ENCODE results near the gene UCHL3.

The UCHL3 gene

DNA sequence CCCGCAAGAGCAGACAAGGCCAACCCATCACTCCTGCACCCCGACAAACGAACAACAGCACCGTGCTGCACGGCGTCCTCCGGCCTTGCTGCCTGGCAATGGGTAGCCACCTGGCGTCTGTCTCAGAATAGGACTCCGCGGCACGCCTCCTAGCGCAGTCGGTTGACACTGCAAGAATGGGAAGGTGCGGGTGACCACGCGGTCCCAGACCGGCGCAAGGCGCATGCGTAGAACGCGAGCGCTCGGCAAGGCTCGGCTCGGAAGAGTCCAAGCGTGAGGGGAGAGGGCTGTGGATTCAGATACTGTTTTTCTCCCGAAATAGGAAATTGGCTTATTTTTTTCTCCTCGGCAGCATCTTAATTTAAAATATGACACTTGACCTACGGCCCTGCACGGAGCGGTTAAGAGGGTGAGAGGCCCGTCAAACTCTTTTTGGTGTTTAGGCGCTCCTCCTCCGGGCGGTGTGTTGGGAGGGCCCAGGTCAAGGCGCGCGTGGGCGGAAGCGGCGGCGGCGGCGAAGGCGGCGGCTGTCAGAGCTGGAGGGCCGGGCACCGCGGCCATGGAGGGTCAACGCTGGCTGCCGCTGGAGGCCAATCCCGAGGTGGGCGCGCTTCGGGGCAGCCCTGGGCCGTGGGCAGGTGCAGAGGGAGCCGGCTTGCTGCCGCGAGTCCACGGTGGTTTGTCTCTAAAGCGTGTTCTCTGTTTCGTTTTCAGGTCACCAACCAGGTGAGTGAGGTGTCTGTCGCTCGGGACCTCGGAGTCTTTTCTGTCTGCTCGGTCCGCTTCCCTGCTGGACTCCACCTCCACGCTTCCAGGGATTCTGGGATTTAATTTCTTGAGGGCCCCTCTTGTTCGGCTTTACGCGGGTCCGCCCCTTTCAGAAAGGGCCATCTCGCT, at the start of gene UCHL3:
Gene UCHL3 (plus strand): TSS at position 530 of the 897 bp plus-strand sequence. CDS start 30 bp downstream, at position 560.
- no peaks in the 10 kb centered on the region for H3K9me3 ChIP-seq (ENCODE audit: control insufficient read depth in 5 of 5, low read length in 5 of 5)
- peaks cover 0 to 24% (median 18%) of the 10 kb centered on the region in 5 donors for H3K4me1 ChIP-seq (ENCODE audit: control insufficient read depth in 5 of 5, insufficient read depth in 5 of 5, low read length in 5 of 5)
- H3K36me3 ChIP-seq (ENCODE audit: control insufficient read depth in 5 of 5, insufficient read depth in 5 of 5, low read length in 5 of 5) = peaks cover 0 to 7% (median 4%) of the 10 kb centered on the region in 5 donors
- no peaks in the 10 kb centered on the region for H3K27me3 ChIP-seq (ENCODE audit: control insufficient read depth in 5 of 5, insufficient read depth in 4 of 5, low read length in 5 of 5)
- peak within 1 kb of the TSS; percentile 82 for H3K27ac ChIP-seq (ENCODE audit: low read depth, low read length)
- peak within 1 kb of the TSS; percentile 69 to 98 (median 95) for H3K9ac ChIP-seq (ENCODE audit: low read length in 5 of 5)
- H3K4me3 ChIP-seq (ENCODE audit: low read depth in 1 of 5, low read length in 5 of 5) = peak within 1 kb of the TSS; percentile 96 to 99 (median 96)

DNA sequence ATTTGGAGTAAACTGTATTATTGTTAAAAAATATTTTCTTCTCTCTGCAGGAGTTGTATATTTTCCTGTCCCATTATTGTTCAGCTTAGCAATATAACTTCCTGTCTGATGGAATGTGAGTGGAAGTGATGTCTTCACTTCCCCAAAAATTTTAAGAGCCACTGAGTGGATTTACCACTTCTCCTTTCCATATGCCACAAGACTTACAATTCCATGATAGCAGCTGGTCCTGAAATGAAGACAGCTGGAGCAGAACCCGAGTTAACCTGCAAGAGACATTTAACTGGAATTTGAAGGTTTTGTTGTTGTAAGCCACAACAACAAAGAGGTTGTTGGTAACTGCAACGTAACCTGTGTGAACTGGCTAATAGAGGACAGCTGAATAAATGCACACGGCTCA, 44.3 kb upstream of the UCHL3 start:
- Histone ChIP-seq H3K36me3 (ENCODE audit: control insufficient read depth in 5 of 5, insufficient read depth in 5 of 5, low read length in 5 of 5) (no peaks in the 10 kb centered on the region), H3K4me3 (ENCODE audit: low read depth in 1 of 5, low read length in 5 of 5) (no peak overlapping the region), H3K27ac (ENCODE audit: low read depth, low read length) (no peak overlapping the region), H3K27me3 (ENCODE audit: control insufficient read depth in 5 of 5, insufficient read depth in 4 of 5, low read length in 5 of 5) (no peaks in the 10 kb centered on the region), H3K9ac (ENCODE audit: low read length in 5 of 5) (no peak overlapping the region), H3K9me3 (ENCODE audit: control insufficient read depth in 5 of 5, low read length in 5 of 5) (no peaks in the 10 kb centered on the region), H3K4me1 (ENCODE audit: control insufficient read depth in 5 of 5, insufficient read depth in 5 of 5, low read length in 5 of 5) (peaks cover 0 to 5% (median 2%) of the 10 kb centered on the region in 5 donors)

DNA sequence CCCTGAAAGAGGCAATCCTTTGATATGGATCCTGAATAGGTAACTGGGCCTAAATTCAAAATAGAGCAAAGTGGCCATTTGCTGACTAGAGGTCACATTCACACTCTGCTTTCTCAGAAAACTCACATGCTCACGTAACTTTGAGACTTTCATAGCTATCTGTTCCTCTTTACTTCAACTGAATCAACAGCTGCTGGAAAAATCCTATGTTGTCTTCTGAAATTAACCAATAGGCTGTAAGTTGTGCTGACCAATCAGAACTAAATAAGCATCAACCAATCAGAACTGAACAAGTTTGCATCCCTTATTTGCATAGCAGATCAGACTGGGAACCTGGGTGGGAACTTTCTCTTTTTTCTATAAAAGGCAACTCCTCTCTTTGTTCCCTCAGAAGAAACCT, 43.6 kb upstream of the UCHL3 start:
- no peaks in the 10 kb centered on the region for H3K9me3 ChIP-seq (ENCODE audit: control insufficient read depth in 5 of 5, low read length in 5 of 5)
- no peaks in the 10 kb centered on the region for H3K27me3 ChIP-seq (ENCODE audit: control insufficient read depth in 5 of 5, insufficient read depth in 4 of 5, low read length in 5 of 5)
- H3K27ac ChIP-seq (ENCODE audit: low read depth, low read length) = no peak overlapping the region
- no peak overlapping the region for H3K9ac ChIP-seq (ENCODE audit: low read length in 5 of 5)
- H3K4me3 ChIP-seq (ENCODE audit: low read depth in 1 of 5, low read length in 5 of 5) = no peak overlapping the region
- no peaks in the 10 kb centered on the region for H3K36me3 ChIP-seq (ENCODE audit: control insufficient read depth in 5 of 5, insufficient read depth in 5 of 5, low read length in 5 of 5)
- peaks cover 0 to 5% (median 2%) of the 10 kb centered on the region in 5 donors for H3K4me1 ChIP-seq (ENCODE audit: control insufficient read depth in 5 of 5, insufficient read depth in 5 of 5, low read length in 5 of 5)

- H3K27me3 ChIP-seq (ENCODE audit: control insufficient read depth in 5 of 5, insufficient read depth in 4 of 5, low read length in 5 of 5) = no peaks in the 10 kb centered on the region
- H3K9me3 ChIP-seq (ENCODE audit: control insufficient read depth in 5 of 5, low read length in 5 of 5) = no peaks in the 10 kb centered on the region
- H3K36me3 ChIP-seq (ENCODE audit: control insufficient read depth in 5 of 5, insufficient read depth in 5 of 5, low read length in 5 of 5) = no peaks in the 10 kb centered on the region
- no peak overlapping the region for H3K27ac ChIP-seq (ENCODE audit: low read depth, low read length)
- H3K9ac ChIP-seq (ENCODE audit: low read length in 5 of 5) = no peak overlapping the region
- no peak overlapping the region for H3K4me3 ChIP-seq (ENCODE audit: low read depth in 1 of 5, low read length in 5 of 5)
- H3K4me1 ChIP-seq (ENCODE audit: control insufficient read depth in 5 of 5, insufficient read depth in 5 of 5, low read length in 5 of 5) = peaks cover 0 to 5% (median 2%) of the 10 kb centered on the region in 5 donors
These were observed 42.3 kb upstream of the UCHL3 start for GRCh38 chr13:75507027-75508001.

DNA sequence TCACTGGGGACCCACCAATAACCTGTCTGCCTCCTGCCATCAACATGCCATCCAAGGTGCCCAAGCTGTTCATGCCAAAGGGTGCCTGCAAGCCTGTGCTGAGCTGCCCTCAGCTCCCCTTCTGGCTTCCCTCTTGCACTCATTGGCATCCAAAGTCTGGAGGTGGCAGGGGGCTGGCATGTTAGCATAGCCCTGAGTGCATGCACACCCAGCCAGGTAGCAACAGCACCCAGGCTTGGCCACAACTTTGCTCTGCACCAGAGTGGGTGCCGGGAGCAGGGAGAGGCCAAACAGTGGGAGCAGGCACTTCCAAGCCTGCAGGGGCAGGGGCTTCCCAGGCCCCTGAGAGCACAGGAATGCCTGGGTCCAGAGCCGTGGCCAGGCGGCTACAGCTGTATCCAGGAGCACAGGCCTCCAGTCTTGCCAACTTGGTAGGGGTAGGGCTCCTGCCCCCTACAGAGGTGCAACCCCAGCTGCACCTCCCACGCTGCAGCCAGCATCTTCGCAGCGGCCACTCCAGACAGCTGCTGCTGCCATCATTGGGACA, 41.5 kb upstream of the UCHL3 start:
- H3K36me3 ChIP-seq (ENCODE audit: control insufficient read depth in 5 of 5, insufficient read depth in 5 of 5, low read length in 5 of 5) = no peaks in the 10 kb centered on the region

DNA sequence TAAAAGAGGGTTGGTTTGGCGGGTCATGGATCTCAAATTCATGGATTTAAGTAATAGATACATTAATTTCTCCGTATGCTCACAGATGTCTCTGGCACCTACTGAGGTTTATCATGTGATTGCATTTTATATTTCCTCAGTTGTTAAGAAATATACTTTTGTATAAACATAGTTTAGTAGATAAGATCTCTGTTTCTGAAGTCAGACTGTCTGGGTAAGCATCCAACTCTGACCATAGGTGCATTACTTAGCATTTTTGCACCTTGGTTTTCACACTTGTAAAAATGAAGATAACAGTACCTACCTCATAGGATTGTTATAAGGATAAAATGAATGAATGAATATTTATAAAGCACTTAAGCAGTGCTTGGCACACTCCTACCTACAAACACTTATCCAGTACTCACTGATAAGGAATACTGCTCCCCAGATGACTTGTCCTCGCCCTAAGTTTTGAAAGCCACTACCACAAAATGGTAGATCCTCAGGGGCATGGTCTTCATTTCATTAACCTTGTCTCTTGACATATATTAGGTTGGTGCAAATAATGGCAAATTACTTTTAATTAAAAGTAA, 38.5 kb upstream of the UCHL3 start:
- Histone ChIP-seq H3K9me3 (ENCODE audit: control insufficient read depth in 5 of 5, low read length in 5 of 5) (no peaks in the 10 kb centered on the region), H3K27ac (ENCODE audit: low read depth, low read length) (no peak overlapping the region), H3K4me3 (ENCODE audit: low read depth in 1 of 5, low read length in 5 of 5) (no peak overlapping the region), H3K27me3 (ENCODE audit: control insufficient read depth in 5 of 5, insufficient read depth in 4 of 5, low read length in 5 of 5) (no peaks in the 10 kb centered on the region), H3K36me3 (ENCODE audit: control insufficient read depth in 5 of 5, insufficient read depth in 5 of 5, low read length in 5 of 5) (no peaks in the 10 kb centered on the region), H3K4me1 (ENCODE audit: control insufficient read depth in 5 of 5, insufficient read depth in 5 of 5, low read length in 5 of 5) (peaks cover 0 to 12% (median 0%) of the 10 kb centered on the region in 5 donors), H3K9ac (ENCODE audit: low read length in 5 of 5) (no peak overlapping the region)

More for the DNA sequence above, 41.5 kb upstream of the UCHL3 start:
- H3K27me3 ChIP-seq (ENCODE audit: control insufficient read depth in 5 of 5, insufficient read depth in 4 of 5, low read length in 5 of 5) = no peaks in the 10 kb centered on the region
- no peak overlapping the region for H3K9ac ChIP-seq (ENCODE audit: low read length in 5 of 5)
- H3K4me1 ChIP-seq (ENCODE audit: control insufficient read depth in 5 of 5, insufficient read depth in 5 of 5, low read length in 5 of 5) = peaks cover 0 to 6% (median 2%) of the 10 kb centered on the region in 5 donors
- H3K4me3 ChIP-seq (ENCODE audit: low read depth in 1 of 5, low read length in 5 of 5) = no peak overlapping the region
- H3K27ac ChIP-seq (ENCODE audit: low read depth, low read length) = no peak overlapping the region
- H3K9me3 ChIP-seq (ENCODE audit: control insufficient read depth in 5 of 5, low read length in 5 of 5) = no peaks in the 10 kb centered on the region

DNA sequence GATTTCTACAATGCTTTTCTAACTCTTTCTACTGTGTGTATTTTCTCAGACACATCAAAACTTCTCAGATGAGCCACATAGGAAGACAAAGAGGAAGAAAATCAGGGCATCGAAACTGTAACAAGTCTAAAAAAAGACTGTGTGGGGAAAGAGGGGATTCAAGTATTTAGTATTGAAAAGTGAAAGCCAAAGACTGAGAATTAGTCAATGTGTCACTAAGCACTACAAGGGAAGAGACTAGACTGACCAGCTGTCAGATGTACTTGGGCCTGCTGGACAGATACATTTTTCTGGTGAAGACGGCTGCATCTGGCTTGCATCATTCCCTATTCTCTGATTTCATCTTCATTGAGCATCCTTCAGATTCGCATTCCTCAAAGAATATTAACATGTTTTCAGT, 37.3 kb upstream of the UCHL3 start:
- H3K4me1 ChIP-seq (ENCODE audit: control insufficient read depth in 5 of 5, insufficient read depth in 5 of 5, low read length in 5 of 5) = peaks cover 0 to 12% (median 0%) of the 10 kb centered on the region in 5 donors
- no peaks in the 10 kb centered on the region for H3K27me3 ChIP-seq (ENCODE audit: control insufficient read depth in 5 of 5, insufficient read depth in 4 of 5, low read length in 5 of 5)
- H3K27ac ChIP-seq (ENCODE audit: low read depth, low read length) = no peak overlapping the region

DNA sequence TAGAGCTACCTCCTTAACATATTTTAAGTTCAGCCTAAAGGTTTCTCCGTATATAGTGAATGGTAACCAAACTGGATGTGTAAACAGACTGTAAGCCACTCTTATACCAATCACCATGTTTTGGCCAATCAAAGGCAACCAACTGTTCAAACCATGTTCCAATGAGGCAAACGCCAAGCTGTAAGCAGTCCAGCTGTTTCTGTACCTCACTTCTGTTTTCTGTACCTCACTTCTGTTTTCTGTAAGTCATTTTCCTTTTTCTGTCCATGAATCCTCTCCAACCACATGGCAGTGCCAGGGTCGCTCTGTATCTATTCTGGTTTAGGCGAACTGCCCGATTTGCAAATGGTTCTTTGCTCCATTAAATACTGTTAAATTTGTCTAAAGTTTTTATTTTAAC, 36.3 kb upstream of the UCHL3 start:
- Histone ChIP-seq H3K4me3 (ENCODE audit: low read depth in 1 of 5, low read length in 5 of 5) (no peak overlapping the region), H3K9me3 (ENCODE audit: control insufficient read depth in 5 of 5, low read length in 5 of 5) (no peaks in the 10 kb centered on the region), H3K36me3 (ENCODE audit: control insufficient read depth in 5 of 5, insufficient read depth in 5 of 5, low read length in 5 of 5) (no peaks in the 10 kb centered on the region), H3K27me3 (ENCODE audit: control insufficient read depth in 5 of 5, insufficient read depth in 4 of 5, low read length in 5 of 5) (no peaks in the 10 kb centered on the region), H3K9ac (ENCODE audit: low read length in 5 of 5) (no peak overlapping the region), H3K4me1 (ENCODE audit: control insufficient read depth in 5 of 5, insufficient read depth in 5 of 5, low read length in 5 of 5) (peaks cover 0 to 9% (median 0%) of the 10 kb centered on the region in 5 donors), H3K27ac (ENCODE audit: low read depth, low read length) (no peak overlapping the region)

More for the DNA sequence above, 37.3 kb upstream of the UCHL3 start:
- Histone ChIP-seq H3K9me3 (ENCODE audit: control insufficient read depth in 5 of 5, low read length in 5 of 5) (no peaks in the 10 kb centered on the region), H3K4me3 (ENCODE audit: low read depth in 1 of 5, low read length in 5 of 5) (no peak overlapping the region), H3K36me3 (ENCODE audit: control insufficient read depth in 5 of 5, insufficient read depth in 5 of 5, low read length in 5 of 5) (no peaks in the 10 kb centered on the region), H3K9ac (ENCODE audit: low read length in 5 of 5) (no peak overlapping the region)

DNA sequence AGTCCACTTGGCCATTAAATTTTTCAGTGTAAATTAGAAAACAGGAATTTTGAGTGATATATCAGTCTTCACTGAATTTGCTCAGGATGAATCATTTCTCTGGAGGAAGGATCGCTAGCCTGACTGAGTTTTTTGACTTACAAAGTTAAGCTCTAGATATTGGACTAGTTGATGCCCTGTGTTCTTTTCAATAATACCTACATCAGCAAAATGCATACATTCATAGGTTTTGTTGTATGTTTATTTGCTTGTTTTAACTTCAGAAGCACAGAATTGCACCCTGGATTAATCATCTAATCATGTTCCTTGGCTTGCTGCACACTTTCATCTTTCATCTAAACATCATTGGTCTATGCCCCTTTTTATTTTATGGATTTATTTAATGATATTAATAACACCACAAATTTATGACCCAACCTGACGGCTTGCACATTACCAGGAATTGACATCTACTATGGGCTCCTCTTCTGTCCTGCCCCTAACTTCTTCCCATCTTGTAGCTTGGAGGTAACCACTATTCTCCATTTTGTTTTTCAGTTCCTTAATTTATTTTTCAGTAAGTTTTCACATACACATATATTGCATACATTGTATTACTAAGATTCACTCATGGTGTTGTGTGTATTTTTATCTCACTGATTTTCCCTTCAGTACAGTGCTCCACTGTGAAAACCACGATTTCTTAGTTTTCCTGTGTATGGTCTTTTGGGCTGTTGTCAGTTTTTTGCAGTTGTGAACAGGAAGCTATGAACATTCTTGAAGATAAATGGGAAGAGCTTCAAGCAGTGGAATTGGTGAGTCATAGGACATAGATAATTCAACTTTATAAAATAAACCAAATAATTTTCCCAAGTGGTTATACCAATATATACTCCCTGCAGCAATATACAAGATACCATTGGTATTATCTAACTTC, 35.3 kb upstream of the UCHL3 start:
- H3K9me3 ChIP-seq (ENCODE audit: control insufficient read depth in 5 of 5, low read length in 5 of 5) = no peaks in the 10 kb centered on the region
- H3K27me3 ChIP-seq (ENCODE audit: control insufficient read depth in 5 of 5, insufficient read depth in 4 of 5, low read length in 5 of 5) = no peaks in the 10 kb centered on the region
- H3K27ac ChIP-seq (ENCODE audit: low read depth, low read length) = no peak overlapping the region
- H3K36me3 ChIP-seq (ENCODE audit: control insufficient read depth in 5 of 5, insufficient read depth in 5 of 5, low read length in 5 of 5) = no peaks in the 10 kb centered on the region
- H3K4me1 ChIP-seq (ENCODE audit: control insufficient read depth in 5 of 5, insufficient read depth in 5 of 5, low read length in 5 of 5) = peaks cover 0 to 9% (median 0%) of the 10 kb centered on the region in 5 donors
- H3K9ac ChIP-seq (ENCODE audit: low read length in 5 of 5) = no peak overlapping the region
- no peak overlapping the region for H3K4me3 ChIP-seq (ENCODE audit: low read depth in 1 of 5, low read length in 5 of 5)

Data from subcutaneous abdominal adipose tissue (tissue), 5 donors.